ENCODE results near the gene RALGAPA2.

The RALGAPA2 gene

DNA sequence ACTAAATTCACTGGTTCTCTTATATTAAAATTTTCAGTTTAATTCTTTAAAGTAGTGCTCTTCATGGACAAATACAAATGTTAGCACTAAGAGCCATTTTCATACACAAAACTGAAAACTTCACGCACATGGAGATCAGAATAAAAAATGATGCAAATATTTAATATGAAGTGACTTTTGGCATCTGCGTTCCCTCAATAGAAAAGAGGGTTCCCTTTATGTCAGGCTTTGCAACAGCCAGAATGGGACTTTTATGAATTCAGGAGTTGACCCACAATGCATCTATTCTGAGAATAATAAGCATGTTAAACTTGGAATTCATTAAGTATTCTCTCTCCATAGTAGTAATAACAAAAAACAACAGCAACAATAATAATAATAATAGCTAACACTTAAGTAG lies 218.7 kb downstream of the RALGAPA2 start:
- DNase-seq (ENCODE audit: low spot score) = no peak

DNA sequence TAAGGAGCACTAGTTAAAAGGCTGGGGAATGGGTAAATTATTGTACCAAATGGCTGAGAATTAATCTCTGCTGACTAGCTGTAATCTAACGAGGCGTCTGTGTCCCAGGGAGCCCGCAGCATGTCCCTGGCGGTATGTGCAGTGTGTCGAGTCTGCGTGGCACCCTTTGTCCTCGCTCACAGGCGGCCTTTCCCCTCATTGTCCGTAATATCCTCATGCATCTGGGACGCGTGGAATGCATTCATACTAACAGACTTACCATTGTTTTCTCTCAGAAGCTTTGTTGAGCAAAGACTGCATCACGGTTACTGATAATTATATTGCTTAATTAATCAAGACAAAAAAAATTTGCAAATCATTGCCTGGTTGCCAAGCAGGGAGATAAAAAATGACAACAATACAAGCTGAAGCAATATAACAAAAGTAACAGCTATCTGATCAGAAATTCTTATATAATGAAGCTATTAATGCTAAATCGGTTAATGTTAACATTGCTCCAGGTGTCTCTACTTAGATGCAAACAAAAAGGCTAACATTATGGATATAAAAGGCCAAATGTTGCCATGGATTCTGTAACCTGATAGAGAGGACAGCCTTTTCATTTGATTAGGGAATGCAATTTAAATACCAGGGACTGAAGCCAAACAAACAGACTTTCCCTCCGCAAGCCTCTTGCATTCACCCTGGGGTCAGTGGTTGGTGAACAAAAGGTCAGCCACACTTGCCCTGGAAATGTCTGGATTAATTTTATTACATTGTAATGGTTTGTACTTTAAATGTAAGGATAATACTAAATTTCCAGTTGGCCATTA lies 219.7 kb downstream of the RALGAPA2 start:
- no peak for DNase-seq (ENCODE audit: low spot score)

DNA sequence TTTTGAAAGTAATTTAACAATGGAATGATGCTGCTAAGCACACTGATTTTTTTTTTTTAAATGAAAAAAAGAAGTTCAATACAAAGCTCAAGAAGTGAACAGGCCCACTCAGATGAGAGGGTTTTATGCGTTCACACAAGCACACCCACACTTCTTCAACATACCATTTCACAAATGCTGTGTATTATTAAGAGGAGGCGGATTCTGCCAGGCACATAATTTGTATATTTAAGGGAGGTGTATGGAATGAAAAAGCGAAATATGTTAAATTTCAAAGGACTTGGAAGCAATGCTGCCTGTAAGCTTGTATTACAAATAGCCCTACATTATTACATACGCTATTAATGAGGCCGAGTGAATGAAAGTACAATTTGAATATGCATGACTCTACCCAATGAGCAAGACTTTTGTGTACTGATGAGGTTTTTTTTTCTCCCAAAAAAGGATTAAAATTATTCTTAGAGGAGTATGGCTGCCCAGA lies 220.6 kb downstream of the RALGAPA2 start:
- no peak for DNase-seq (ENCODE audit: low spot score)

DNA sequence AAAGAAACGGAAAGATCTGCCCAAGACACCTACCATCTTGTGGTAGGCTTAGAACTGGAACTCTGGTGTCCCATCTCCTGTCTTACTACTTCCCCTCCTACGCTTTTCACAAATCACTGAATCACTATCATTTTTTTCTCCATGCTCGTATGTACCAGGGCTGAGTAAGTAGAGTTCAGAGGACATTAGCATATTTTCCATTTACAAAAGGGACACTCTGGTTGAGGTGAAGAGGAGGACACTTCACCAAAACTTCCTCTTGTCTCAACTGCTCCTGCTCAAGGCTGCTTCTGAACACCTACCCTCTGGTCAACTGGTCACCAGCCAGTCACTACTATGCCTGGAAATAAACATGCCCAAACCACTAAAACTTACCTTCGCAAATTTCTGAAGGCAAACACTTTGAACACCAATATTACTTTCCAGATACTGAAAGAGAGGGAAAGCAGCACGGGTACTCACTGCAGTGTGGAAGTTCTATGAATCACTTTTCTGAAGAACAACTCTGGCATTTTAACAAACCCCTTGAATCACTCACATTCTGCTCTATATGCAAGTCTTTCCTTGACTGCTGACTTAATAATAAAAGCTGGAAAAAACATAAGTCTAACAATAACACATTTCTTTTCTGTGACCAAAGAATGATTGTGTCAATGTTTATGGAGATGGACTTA lies 221.2 kb downstream of the RALGAPA2 start:
- no peak for DNase-seq (ENCODE audit: low spot score)

DNA sequence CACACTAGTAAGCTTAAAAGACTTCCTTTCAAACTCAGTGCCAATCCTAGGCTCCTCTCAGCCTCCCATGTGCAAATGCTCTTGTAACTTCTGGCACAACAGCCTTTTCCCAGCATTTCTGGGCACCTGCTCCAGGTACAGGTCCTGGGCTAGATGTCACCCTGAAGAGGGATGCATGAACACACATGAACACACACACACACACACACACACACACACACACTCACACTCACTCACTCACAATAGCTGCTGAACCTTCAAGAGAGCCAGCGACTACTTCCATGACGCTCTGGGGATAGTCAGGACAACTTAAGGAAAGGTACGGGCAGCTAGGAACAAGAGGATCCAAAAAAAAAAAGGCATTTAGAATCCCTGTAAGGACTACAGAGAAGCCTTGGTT lies 221.8 kb downstream of the RALGAPA2 start:
- no peak for DNase-seq (ENCODE audit: low spot score)

DNA sequence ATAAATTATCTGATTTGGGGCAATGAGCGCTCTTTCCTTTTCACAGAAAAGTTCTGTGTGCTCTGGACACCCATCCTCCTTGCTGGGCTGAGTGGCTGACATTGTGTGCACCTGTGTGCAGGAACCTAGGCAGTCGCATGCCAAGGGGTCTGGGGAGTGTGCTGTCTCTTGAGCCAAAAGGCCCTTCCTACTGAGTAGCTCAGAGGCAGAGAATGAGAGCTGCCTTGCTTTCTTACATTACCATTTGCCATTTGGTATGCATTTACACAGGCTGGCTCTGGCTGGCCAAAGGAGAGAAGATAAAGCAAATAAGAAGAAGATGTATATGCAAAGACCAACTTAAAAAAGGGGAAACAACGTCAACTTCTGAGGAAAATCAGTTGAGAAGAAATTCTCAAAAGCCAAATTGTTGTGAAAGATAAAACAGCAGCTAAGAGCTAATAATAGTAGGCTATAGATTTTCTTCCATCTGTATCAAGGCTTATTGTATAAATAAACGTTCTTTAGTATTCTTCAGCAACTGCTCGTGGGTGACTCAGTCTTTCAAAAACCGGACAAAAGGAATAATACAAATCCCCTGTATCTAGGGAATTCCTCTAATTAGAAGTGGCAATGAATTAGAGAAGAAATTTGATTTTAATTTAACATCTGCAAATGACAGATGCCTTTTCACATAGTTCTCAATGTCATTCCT lies 222.6 kb downstream of the RALGAPA2 start:
- DNase-seq (ENCODE audit: low spot score) = peak; percentile 11

DNA sequence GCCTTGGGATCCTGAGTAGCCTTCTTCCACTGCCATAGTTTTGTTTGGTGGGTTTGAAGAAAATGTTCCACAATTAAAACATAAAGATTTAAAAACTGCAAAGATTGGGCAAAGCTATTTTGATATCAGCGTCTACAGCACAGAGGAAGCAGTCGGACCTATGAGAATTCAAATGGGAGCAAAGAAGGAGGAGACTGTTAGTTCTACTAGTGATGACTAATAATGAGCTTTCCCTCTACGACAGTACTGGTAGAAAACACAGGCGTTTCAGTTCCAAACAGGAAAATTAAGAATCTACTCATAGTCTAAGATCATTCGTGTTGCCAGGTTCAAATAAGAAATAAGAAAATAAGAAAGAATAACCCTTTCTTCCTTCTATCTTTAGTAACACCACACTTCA lies 223.4 kb downstream of the RALGAPA2 start:
- DNase-seq (ENCODE audit: low spot score) = no peak

DNA sequence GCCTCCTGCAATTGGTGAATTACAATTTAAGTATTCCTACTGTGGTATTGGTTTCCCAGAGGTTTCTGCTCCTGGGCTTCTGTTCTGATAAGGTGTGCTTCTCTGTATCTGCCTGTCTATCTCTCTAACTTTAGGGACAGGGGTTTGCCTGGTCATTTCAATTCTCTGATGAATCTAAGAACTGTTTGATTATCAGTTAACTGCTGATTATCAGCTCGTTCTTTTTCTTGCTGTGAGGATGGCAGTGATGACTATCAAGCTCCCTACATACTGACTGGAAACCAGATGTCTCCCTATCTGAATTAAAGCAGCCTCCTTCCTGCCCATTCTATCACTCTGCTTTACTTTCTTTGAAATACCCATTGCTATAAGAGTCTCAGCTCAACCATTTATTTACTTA lies 224.1 kb downstream of the RALGAPA2 start:
- DNase-seq (ENCODE audit: low spot score) = no peak

DNA sequence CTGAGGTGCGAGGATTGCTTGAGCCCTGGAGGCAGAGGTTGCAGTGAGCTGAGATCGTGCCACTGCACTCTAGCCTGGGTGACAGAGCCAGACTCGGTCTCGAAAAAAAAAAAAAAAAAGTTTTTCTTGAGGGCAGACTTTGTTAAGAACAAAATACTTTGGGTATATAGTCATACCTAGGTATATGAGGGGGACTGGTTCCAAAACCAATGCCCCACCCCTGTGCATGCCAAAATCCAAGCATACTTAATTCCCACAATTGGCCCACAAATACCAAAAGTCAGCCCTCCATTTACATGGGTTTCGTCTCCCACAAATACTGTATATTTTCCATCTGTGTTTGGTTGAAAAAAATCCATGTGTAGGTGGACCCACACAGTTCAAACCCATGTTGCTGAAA lies 224.6 kb downstream of the RALGAPA2 start:
- no peak for DNase-seq (ENCODE audit: low spot score)

DNA sequence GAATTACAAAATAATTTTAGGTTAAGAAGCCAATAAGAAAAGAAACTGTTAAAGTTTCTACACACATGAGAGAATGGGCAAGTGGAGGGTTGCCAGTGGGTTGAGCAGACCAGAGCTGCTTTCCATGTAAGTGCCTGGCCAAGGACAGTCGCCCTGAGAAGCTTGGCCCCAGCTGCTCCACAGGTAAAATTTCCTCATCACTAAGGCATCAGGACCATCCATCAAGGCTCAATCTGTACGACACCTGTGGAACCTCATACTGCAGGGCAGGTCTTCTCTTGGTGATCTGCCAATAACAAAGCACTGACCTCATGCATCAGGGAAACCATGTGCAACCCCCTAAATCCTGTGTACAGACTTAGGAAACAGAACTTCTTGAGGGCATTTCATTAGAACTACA lies 229.1 kb downstream of the RALGAPA2 start:
- no peak for DNase-seq (ENCODE audit: low spot score)

DNA sequence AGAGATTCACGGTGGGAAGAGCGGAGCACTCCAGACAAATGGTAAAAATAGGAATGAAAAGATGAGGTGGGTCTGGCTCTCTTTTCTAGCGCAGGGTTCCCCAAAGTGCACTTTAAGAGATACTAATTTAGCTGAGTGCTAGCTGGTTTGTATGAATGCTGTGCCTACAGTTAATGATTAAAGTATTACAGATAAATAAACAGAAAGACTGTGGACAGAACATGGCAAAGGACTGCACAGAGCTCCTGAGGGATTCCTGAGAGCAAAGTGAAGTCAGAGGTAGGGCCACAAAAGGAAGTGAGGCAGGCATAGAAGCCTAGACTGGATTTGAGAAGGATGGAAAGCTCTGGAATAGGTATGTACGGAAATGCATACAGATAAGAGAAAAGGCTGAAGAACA lies 230.0 kb downstream of the RALGAPA2 start:
- DNase-seq (ENCODE audit: low spot score) = no peak

DNA sequence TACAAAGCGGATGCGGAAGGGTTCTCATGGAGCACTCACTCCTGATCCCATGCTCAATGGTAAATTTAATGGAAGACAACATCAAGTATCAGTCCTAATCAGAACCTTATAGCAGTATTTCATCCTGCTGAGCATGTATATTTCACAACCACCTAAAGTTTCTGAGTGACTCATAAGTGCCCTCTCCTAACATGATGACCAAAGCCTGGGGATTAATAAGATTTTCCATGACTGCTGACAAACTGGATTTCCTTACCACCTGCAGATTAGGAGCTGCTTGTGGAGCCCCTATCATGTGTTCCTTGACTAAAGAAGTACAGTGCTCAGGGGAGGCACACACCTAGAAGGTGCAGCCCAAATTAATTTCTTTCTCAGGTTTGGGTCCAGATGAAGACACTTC lies 231.8 kb downstream of the RALGAPA2 start:
- DNase-seq (ENCODE audit: low spot score) = no peak

DNA sequence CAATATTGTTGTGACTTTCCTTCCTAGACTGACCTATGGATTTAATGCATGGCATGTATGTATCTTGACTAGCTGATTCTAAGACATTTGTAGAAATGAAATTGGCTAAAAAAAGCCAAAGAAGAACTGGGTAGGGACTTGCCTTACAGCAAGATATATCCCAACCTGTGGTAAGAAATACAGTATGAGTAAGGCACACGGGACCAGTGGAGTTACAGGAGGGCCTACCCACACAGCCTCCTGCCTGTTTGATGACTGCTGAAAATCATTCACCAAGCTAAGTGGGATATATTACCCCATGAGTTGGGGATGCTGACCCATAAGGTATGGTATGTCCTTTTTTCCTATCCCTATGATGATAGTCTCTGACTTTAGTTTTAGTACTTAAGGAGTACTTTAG lies 232.3 kb downstream of the RALGAPA2 start:
- DNase-seq (ENCODE audit: low spot score) = no peak

DNA sequence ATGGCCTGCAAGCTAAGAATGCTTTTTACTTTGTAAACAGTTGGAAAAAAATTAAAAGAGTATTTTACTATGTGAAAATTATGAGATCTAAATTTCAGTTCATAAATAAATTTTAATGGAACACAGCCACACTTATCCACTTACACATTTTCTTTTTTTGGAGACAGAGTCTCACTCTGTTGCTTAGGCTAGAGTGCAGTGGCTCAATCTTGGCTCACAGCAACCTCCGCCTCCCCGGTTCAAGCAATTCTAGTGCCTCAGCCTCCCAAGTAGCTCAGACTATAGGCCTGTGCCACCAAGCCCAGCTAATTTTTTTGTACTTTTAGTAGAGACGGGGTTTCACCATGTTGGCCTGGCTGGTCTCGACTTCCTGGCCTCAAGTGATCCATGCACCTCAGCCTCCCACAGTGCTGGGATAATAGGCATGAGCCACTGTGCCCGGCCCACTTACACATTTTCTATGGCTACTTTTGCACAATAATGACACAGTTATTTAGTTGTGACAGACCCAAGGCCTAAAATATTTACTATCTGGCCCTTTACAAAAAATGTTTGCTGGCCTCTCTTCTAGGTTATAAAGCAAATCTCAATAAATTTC lies 234.9 kb downstream of the RALGAPA2 start:
- no peak for DNase-seq (ENCODE audit: low spot score)

DNA sequence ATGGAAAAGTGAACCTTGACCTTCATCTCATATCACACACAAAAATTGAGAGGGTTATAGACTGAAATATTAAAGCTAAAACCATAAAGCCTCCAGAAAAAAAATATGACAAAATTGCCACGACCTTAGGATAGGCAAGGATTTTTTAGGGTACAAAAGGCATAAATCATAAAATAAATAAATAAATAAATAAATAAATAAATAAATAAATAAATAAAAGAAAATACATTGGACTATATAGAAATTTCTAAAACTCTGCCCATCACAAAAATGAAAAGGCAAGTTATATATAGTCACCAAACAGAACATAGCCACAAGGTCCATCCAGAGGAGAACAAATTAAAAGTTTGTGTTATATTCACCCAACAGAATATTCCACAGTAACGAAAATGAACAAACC lies 235.9 kb downstream of the RALGAPA2 start:
- no peak for DNase-seq (ENCODE audit: low spot score)

DNA sequence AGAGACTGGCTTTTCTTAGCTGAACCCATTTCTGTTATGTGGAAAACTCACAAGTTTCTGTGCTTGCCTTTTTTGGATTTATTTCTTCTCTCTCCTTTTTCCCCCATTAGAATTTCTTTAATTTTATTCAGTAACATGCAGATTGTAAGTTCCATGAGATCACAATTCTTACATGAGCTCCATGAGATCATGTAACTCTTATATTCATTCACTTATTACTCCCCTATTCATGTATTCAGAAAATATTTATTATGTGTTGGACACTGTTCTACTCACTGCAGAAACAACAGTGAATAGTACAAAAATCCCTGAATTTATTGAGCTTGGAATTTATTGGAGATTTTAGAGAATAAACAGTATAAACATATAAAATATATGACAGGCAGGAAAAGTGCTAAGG lies 238.8 kb downstream of the RALGAPA2 start:
- no peak for DNase-seq (ENCODE audit: low spot score)

DNA sequence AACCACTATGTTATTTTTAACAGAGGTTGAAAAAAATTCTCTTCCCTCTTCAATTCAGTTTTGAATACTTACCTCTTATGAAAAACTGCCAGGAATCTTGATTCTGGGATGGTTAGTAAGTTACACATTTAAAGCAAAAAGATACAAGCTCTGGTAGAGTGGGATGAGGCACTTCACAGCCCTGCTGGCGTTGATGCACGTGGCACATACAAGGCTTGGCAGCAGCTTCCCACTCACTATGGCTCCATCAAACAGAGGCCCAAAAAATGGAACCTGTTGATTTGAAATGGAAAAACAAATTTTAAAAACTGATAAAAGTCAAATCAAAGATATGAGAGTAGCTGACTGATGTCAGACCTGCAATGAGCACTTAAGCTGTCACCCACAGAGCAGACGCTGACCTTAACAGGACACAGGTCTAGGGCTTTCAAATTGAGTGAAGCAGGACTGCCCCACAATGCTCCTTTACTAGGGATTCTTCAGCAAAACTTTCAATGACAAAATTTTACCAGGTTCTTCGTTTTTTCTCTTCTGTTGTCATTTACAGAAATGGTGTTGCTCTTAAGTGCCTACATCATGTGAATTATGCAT lies 239.7 kb downstream of the RALGAPA2 start:
- DNase-seq (ENCODE audit: low spot score) = no peak

DNA sequence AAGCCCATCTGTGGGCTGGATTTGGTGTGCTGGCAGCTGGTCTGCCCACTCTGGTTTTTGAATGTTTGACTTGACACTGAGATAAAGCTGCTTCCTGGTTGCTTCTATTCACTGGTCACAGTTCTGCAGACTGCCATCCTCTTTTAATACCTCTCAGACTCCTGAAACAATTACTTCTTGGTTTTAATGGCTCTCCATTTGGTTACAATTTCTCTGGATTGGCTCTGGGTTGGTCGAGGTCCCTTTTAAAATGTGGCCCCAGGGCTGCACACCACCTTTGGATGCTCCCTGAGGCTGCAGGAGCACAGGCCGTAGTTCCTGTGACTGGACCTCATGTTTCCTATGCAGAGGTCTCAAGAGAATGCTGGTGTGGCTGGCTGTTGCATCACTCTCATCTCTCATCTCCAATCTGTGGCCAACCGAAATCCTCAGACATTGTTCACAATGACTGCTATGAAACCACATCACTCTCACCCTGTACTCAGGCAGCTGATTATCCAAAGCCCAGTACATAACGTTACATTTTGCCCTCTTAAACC lies 246.0 kb downstream of the RALGAPA2 start:
- DNase-seq (ENCODE audit: low spot score) = no peak

DNA sequence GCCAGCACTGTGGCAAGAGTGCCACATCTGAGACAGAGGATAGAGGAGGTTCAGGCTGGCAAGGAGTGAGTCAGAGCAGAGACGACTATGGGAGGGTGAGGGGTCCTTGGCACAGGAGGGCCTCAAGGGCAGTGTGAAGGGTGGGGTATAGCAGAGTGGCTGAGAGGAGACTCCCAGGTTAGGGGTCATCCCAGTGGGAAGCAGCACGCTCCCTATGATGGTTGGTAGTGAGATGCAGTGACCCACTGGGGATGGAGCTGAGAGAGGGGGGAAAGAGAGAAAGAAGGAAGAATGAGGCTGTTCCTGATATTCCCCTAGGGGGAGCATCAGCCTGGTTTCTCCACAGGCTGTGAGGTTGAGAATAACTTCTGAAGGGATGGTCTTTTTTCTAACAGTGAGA lies 247.2 kb downstream of the RALGAPA2 start:
- DNase-seq (ENCODE audit: low spot score) = no peak

DNA sequence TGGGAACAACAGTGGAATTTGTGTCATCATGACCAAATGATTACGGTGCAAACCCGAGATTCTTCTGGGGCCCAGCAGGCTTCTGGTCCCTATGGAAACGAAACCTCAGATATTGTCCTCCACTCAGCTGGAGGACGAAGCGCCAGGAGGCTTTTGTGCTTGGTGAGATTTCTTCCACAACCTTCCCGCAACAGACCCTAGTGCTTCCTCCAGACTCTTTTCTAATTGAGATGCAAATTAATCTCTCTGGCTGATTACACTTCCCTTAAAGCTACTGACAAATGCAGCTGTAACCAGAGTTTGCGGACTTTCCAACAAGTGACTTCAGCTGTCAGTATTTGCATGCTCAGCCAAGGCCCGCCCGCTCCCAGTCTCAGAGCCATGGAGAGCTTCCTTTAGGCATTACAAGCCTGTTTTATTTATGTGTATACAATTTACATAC lies 248.5 kb downstream of the RALGAPA2 start:
- DNase-seq (ENCODE audit: low spot score) = peak; percentile 72

DNA sequence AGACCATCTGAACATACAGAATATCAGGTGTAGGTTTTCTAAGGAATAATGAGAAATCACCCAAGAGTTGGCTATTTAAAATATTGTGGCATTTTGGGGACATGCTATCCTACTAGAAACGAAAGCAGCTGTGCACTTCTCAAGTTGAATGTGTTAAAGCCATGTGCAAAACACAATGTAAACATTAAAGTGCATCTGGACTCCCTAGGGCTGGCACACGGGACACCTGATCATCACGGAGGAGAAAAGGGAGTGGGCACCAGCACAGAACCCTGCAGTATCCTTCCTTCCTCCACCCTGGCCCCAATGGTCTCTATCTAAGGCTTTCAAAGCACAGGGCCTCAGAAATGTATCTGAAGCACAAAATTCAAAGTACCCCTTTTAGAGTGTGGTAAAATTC lies 250.3 kb downstream of the RALGAPA2 start:
- no peak for DNase-seq (ENCODE audit: low spot score)

DNA sequence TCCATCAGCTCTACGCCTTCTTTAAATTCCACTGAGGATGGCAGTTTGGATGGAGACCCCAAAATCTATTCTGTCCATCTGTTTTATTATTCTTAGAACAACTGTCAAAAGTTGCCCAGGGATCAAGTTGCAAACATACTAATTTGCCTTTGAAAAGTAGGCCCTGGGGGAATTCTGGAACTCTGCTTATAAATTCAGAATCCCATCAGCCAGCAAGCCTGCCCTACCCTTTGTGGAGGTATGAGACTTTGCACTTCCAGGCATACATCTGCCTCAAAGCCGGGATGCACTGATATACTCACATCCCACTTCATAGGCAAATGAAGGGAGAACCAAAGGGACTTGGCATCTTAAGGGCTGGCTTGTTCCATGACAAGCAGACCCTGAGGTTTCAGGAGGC lies 250.9 kb downstream of the RALGAPA2 start:
- no peak for DNase-seq (ENCODE audit: low spot score)

Measured in germinal center (tissue), 1 donor.